T-helper 2 cell (primary cell): Measurements from ENCODE around the gene MND1.

Experiments used
- DNase-seq, 5 experiments: peaks; one replicate each; pipeline versions ENCODE4 v3.0.0 to v3.0.0-alpha.2; 2012 to 2022

The MND1 gene

GRCh38 chr4:153346563-153346962 is 2.1 kb downstream of the MND1 start:
- no peak for DNase-seq

DNA sequence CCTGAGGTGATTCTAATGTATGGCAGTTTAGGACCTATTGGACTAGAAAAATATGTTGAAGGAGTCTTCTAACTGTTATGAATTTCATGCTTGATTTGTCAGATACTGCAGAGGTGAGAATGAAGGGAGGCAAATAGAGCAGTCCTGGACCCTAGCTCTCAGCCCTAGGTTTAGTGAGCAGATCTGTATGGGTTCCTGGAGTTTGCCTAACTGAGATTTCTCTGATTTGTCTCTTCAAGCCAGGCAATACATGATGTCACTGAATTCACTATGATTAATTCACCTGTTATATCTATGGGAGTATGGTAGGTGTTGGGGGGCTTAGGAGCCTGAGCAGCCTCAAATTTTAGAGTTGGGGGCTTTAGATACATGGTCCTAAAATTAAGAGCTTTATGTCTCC is 2.6 kb downstream of the MND1 start:
- DNase-seq, result no peak

DNA sequence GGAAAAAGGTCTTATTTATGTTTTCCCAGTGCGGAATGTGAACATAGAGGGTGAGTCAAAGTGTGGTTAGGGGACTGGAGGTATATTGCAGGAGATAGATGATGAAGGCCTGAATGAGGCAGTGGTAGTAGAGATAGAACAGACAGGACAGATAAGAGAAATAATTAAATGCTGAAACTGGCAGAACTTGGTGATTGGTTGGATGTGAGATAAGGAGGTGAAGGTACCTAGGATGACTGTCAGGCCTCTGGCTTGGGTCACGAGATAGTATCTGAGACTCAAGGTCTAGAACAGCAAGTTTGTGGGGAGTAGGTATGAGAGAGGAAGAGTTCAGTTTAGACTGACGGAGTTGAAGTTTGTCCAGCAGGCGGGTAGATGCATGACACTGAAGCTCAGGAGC is 3.5 kb downstream of the MND1 start:
- DNase-seq, result peak in 1 of 5 experiments; percentile 78

GRCh38 chr4:153349206-153349805 is 4.8 kb downstream of the MND1 start:
- no peak for DNase-seq

GRCh38 chr4:153362184-153362583 is 17.7 kb downstream of the MND1 start:
- DNase-seq, result no peak

- no peak for DNase-seq
Observed at GRCh38 chr4:153364061-153364460, 19.6 kb downstream of the MND1 start.

GRCh38 chr4:153365003-153365402 is 20.5 kb downstream of the MND1 start:
- DNase-seq, result no peak

DNA sequence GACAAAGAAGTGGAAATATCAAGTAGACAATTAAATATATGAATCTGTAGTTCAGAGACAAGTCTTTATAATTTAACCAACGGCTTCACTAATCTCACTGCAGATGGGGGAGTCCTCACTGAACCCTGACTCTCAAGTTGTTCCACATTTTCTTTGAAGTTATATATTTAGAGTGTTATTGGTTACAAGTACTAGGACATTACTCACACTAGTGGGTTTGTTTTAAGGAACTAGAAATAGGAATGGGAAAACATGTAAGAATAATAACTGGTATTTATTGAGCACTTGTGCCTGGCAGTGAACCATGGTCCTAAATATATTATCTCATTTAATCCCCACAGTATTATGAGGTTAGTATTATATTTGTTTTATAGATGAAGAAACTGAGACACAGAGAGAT is 22.0 kb downstream of the MND1 start:
- DNase-seq, result no peak

DNA sequence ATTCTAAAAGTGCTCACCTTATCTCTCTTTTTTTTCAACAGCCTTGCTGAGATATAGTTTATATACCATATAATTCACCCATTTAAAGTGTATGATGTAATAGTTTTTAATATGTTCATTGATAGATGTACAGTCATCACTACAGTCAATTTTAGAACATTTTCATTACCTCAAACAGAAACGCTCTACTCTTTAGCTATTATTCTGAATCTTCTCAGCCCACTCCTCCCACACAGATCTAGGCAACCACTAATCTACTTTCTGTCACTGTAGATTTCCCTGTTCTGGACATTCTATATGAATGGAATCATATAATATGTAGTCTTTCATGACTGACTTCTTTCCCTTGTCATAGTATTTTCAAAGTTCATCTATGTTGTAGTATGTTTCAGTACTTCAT is 22.6 kb downstream of the MND1 start:
- no peak for DNase-seq

DNA sequence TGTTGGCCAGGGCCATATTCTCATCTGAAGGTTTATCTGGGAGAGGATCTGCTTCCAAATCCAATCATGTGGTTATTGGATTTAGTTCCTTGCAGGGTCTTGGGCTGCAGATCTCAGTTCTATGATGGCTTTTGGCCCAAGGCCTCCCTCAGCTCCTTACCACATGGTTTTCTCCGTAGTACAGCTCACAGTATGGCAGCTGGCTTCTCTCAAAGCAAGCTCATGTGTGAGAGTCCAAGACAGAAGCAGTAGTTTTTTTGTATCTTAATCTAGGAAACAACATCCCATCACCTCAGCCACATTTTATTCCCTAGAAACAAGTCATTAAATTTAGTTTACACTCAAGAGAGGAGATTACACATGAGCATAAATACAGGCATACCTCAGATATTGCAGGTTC is 24.5 kb downstream of the MND1 start:
- no peak for DNase-seq

DNA sequence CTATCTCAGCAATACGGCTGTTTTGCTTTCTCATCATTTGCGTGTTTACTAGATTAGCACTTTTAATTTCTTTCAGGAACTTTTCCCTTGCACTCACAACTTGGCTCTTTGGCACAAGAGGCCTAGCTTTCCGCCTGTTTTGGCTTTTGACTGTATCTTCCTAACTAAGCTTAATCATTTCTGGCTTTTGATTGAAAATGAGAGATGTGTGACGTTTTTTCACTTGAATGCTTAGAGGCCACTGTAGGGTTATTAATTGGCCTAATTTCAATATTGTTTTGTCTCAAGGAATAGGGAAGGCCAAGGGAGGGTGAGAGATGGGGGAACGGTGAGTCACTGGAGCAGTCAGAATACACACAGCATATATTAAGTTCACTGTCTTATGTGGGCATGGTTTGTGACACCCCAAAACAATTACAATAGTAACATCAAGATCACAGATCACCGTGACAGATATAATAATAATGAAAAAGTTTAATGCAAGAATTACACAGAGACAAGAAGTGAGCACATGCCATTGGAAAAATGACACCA is 27.3 kb downstream of the MND1 start:
- DNase-seq, result no peak

DNA sequence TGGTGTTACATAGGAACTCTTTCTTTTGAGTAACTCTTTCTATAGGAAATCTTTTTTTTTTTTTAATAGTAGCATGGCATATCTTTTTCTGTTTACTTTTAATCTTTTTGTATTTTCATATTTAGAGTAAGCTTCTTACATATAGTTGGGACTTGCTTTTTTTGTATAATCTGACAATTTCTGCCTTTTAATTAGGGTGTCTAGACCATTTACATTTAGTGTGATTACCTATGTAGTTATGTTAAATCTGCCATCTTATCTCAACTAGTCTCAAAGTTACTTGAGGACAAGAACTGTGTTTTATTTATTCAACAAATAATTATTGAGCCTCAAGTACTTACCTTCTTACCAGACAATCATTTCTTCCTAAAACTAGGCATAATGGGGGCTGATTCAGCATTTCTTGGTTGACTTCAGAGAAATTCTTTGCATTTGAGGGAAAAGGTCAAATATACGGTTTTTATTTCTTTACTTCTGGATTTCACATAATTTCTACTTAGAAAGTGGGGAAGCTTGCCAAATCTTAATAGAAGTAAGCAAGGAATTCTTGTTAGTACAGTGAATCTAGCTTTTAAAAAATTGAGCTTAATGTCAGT is 28.6 kb downstream of the MND1 start:
- no peak for DNase-seq

DNA sequence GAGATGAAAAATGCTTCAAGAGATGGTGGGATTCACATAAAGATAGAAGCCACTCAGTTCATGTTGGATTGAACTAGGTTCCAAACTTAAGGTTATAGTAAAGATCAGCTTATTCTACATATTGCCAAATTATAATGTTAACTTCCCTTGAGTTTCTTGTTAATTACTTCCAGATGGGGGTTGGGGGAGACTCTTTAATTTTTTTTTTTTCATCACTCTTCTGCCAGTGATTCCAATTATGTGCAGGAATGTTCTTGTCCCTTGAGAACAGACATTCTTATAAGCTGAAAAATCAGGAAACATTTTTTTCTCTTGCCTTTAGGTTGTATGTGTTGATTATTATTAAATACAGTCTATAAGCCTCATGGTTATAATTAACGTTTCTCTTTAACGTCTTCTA is 30.0 kb downstream of the MND1 start:
- DNase-seq, result no peak

DNA sequence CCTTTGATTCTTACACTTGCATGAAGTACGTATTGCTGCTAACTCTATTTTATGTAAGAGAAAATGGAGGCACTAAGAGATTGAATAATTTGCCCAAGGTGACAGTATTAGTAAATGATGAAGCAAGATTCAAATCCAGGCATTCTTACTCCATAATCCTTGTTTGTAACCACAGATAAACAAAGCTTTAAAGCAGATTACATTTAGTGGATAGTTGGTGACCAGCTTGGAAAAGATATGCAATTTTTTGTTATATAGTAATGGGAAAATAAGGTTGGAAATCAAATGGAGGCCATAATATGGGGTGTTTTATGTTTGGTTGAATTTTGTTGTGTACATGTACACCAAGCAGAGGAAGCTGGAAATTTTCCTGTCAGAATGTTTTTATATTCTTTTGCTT is 30.8 kb downstream of the MND1 start:
- no peak for DNase-seq

- DNase-seq, result no peak
Observed at GRCh38 chr4:153383131-153383530, 38.6 kb downstream of the MND1 start.

GRCh38 chr4:153384160-153384559 is 39.7 kb downstream of the MND1 start:
- DNase-seq, result no peak

- no peak for DNase-seq
Observed at GRCh38 chr4:153385784-153386183, 41.3 kb downstream of the MND1 start.

DNA sequence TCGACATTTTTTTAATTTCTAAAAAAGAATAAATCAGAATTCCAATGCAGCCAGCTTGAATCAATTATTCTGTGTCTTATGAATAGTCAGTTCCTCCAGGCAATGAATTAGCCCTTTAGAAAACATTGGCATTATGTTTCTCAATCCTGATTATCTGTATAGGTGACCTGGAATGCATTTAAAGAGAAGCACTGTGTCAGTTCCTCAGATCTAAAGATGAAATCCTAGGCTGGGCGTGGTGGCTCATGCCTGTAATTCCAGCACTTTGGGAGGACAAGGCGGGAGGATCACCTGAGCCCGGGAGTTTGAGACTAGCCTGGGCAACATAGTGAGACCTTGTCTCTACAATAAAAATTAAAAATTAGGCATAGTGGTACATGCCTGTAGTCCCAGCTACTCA is 43.5 kb downstream of the MND1 start:
- no peak for DNase-seq

- DNase-seq, result no peak
Observed at GRCh38 chr4:153393397-153393796, 48.9 kb downstream of the MND1 start.

DNA sequence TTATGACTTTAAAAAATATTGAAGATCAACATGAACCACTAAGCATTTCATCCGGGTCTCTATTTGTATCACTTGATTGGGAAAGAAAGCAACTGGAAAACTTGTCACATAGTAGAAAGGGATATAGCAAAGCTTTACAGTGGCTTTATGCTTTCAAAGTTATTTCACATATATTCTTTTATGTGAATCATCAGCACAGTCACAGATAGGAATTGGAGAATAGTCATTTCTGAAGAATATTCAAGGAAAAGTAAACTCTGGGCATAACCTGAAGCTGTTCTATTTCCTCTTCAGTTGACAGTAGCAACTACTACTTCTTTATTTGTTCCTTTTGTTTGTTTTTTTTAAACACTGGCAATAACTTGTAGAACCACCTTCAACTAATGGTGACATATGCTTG is 50.5 kb downstream of the MND1 start:
- DNase-seq, result no peak

GRCh38 chr4:153398713-153399112 is 54.2 kb downstream of the MND1 start:
- no peak for DNase-seq

GRCh38 chr4:153399358-153399757 is 54.9 kb downstream of the MND1 start:
- no peak for DNase-seq

DNA sequence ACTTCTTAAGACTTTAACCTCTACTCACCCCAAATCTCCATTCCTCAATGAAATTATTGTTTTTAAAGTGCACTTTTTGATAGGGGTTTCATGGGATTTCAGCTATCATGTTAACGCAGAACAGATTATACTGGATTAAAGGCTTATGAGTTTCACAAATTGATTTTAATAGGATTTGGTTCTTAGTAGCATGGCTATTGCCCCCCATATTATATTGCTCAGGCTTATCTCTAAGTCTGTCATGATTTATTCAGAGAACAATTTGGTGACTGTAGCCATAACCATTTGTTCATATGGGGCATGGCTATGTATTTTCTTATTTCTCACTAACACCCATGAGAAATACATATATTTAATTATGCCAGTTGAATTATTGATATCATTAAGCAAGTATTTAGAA is 57.0 kb downstream of the MND1 start:
- no peak for DNase-seq

DNA sequence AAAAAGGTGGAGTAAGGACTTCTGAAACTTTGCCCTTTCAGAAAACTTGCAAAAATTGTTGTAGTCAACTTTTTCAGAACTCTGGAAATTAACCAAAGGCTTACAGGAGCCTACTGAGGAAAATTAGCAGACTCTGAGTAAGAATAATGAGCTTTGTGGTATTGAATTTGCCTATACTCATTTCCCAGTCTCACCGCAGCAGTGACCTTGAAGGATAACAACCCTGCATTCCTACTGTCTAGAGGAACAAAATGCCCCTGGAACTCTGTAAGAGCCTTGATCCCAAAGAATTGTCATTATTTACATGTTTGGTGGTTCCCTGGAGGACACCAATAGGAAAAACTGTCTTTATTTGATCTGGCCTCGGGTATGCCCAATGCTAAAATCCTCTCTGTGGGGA is 57.9 kb downstream of the MND1 start:
- no peak for DNase-seq

GRCh38 chr4:153403726-153404125 is 59.2 kb downstream of the MND1 start:
- DNase-seq, result no peak
